ENCODE results near the gene C1QTNF9B. TPM values are rescaled to one million over a fixed set of nuclear protein-coding genes. Genes with fewer than 3 reads are reported as not detected.
"Not testable (repeated sequence)": the region's sequence is repeated elsewhere in the genome, so short reads cannot be mapped to it uniquely, and the experiment has no call there.

The C1QTNF9B gene
- total RNA-seq, 2 donors from 2014 or later: not detected

- H3K27ac Mint-ChIP-seq: not testable (repeated sequence)
Observed at GRCh38 chr13:23880493-23881401, 16.6 kb downstream of the C1QTNF9B start.

GRCh38 chr13:23877286-23877685 is 20.0 kb downstream of the C1QTNF9B start:
- Mint-ChIP-seq H3K27me3 (no peaks in the 10 kb centered on the region), H3K27ac (no peak overlapping the region), H3K4me1 (no peaks in the 10 kb centered on the region), H3K36me3 (ENCODE audit: low read depth) (peaks cover 14% of the 10 kb centered on the region), H3K9me3 (no peaks in the 10 kb centered on the region), H3K4me3 (no peak overlapping the region)
- ATAC-seq (replicated peaks): no peak

More at GRCh38 chr13:23880493-23881401, 16.6 kb downstream of the C1QTNF9B start:
- not testable (repeated sequence) for H3K9me3 Mint-ChIP-seq; ATAC-seq (replicated peaks); H3K4me3 Mint-ChIP-seq; H3K27me3 Mint-ChIP-seq; H3K4me1 Mint-ChIP-seq
- H3K36me3 Mint-ChIP-seq (ENCODE audit: low read depth): peaks cover 35% of the 10 kb centered on the region

GRCh38 chr13:23876265-23876664 is 21.0 kb downstream of the C1QTNF9B start:
- Mint-ChIP-seq H3K36me3 (ENCODE audit: low read depth) (peaks cover 14% of the 10 kb centered on the region), H3K9me3 (no peaks in the 10 kb centered on the region), H3K27ac (no peak overlapping the region)

GRCh38 chr13:23871616-23872220 is 25.6 kb downstream of the C1QTNF9B start:
- no peak overlapping the region for H3K4me3 Mint-ChIP-seq
- no peak for ATAC-seq (replicated peaks)
- H3K27ac Mint-ChIP-seq: no peak overlapping the region
- H3K27me3 Mint-ChIP-seq: no peaks in the 10 kb centered on the region
- no peaks in the 10 kb centered on the region for H3K9me3 Mint-ChIP-seq
- H3K4me1 Mint-ChIP-seq: no peaks in the 10 kb centered on the region
- no peaks in the 10 kb centered on the region for H3K36me3 Mint-ChIP-seq (ENCODE audit: low read depth)

More at GRCh38 chr13:23876265-23876664, 21.0 kb downstream of the C1QTNF9B start:
- Mint-ChIP-seq H3K4me1 (no peaks in the 10 kb centered on the region), H3K27me3 (no peaks in the 10 kb centered on the region), H3K4me3 (no peak overlapping the region)
- ATAC-seq (replicated peaks): no peak

GRCh38 chr13:23870356-23871140 is 26.8 kb downstream of the C1QTNF9B start:
- Mint-ChIP-seq H3K9me3 (no peaks in the 10 kb centered on the region), H3K36me3 (ENCODE audit: low read depth) (no peaks in the 10 kb centered on the region), H3K27ac (no peak overlapping the region), H3K4me3 (no peak overlapping the region), H3K4me1 (peaks cover 4% of the 10 kb centered on the region), H3K27me3 (no peaks in the 10 kb centered on the region)
- ATAC-seq (replicated peaks): no peak

GRCh38 chr13:23868521-23868920 is 28.8 kb downstream of the C1QTNF9B start:
- Mint-ChIP-seq H3K27ac (no peak overlapping the region), H3K36me3 (ENCODE audit: low read depth) (peaks cover 2% of the 10 kb centered on the region), H3K4me1 (peaks cover 4% of the 10 kb centered on the region), H3K9me3 (no peaks in the 10 kb centered on the region), H3K27me3 (no peaks in the 10 kb centered on the region), H3K4me3 (no peak overlapping the region)
- ATAC-seq (replicated peaks): no peak

- ATAC-seq (replicated peaks): no peak
- Mint-ChIP-seq H3K4me3 (no peak overlapping the region), H3K4me1 (peaks cover 4% of the 10 kb centered on the region), H3K27me3 (no peaks in the 10 kb centered on the region), H3K9me3 (no peaks in the 10 kb centered on the region), H3K36me3 (ENCODE audit: low read depth) (peaks cover 6% of the 10 kb centered on the region), H3K27ac (no peak overlapping the region)
Observed at GRCh38 chr13:23867027-23867491, 30.2 kb downstream of the C1QTNF9B start.

- peaks cover 8% of the 10 kb centered on the region for H3K36me3 Mint-ChIP-seq (ENCODE audit: low read depth)
- ATAC-seq (replicated peaks): no peak
- H3K9me3 Mint-ChIP-seq: no peaks in the 10 kb centered on the region
- H3K27me3 Mint-ChIP-seq: no peaks in the 10 kb centered on the region
- no peak overlapping the region for H3K4me3 Mint-ChIP-seq
- no peak overlapping the region for H3K27ac Mint-ChIP-seq
- H3K4me1 Mint-ChIP-seq: peaks cover 4% of the 10 kb centered on the region
Observed at GRCh38 chr13:23866420-23867026, 30.8 kb downstream of the C1QTNF9B start.

- Mint-ChIP-seq H3K36me3 (ENCODE audit: low read depth) (peaks cover 14% of the 10 kb centered on the region), H3K4me3 (no peak overlapping the region), H3K4me1 (peaks cover 4% of the 10 kb centered on the region), H3K27ac (peak overlapping the region; percentile 16), H3K9me3 (no peaks in the 10 kb centered on the region), H3K27me3 (no peaks in the 10 kb centered on the region)
- ATAC-seq (replicated peaks): no peak
Observed at GRCh38 chr13:23865906-23866305, 31.4 kb downstream of the C1QTNF9B start.

GRCh38 chr13:23865026-23865425 is 32.3 kb downstream of the C1QTNF9B start:
- no peak overlapping the region for H3K4me3 Mint-ChIP-seq
- no peaks in the 10 kb centered on the region for H3K27me3 Mint-ChIP-seq
- peaks cover 18% of the 10 kb centered on the region for H3K36me3 Mint-ChIP-seq (ENCODE audit: low read depth)
- H3K9me3 Mint-ChIP-seq: no peaks in the 10 kb centered on the region
- H3K4me1 Mint-ChIP-seq: peaks cover 4% of the 10 kb centered on the region
- no peak for ATAC-seq (replicated peaks)
- no peak overlapping the region for H3K27ac Mint-ChIP-seq

- H3K9me3 Mint-ChIP-seq: no peaks in the 10 kb centered on the region
- no peak overlapping the region for H3K27ac Mint-ChIP-seq
- no peaks in the 10 kb centered on the region for H3K27me3 Mint-ChIP-seq
- H3K36me3 Mint-ChIP-seq (ENCODE audit: low read depth): peaks cover 21% of the 10 kb centered on the region
- ATAC-seq (replicated peaks): no peak
- H3K4me1 Mint-ChIP-seq: peaks cover 4% of the 10 kb centered on the region
- no peak overlapping the region for H3K4me3 Mint-ChIP-seq
Observed at GRCh38 chr13:23861310-23861709, 36.0 kb downstream of the C1QTNF9B start.

- Mint-ChIP-seq H3K4me3 (no peak overlapping the region), H3K4me1 (no peaks in the 10 kb centered on the region), H3K9me3 (no peaks in the 10 kb centered on the region), H3K36me3 (ENCODE audit: low read depth) (peaks cover 24% of the 10 kb centered on the region), H3K27ac (no peak overlapping the region), H3K27me3 (no peaks in the 10 kb centered on the region)
- ATAC-seq (replicated peaks): no peak
Observed at GRCh38 chr13:23859904-23860303, 37.4 kb downstream of the C1QTNF9B start.

- peaks cover 24% of the 10 kb centered on the region for H3K36me3 Mint-ChIP-seq (ENCODE audit: low read depth)
- no peak overlapping the region for H3K27ac Mint-ChIP-seq
- no peak overlapping the region for H3K4me3 Mint-ChIP-seq
- no peaks in the 10 kb centered on the region for H3K9me3 Mint-ChIP-seq
- no peak for ATAC-seq (replicated peaks)
- H3K27me3 Mint-ChIP-seq: no peaks in the 10 kb centered on the region
- no peaks in the 10 kb centered on the region for H3K4me1 Mint-ChIP-seq
Observed at GRCh38 chr13:23859455-23859854, 37.8 kb downstream of the C1QTNF9B start.

GRCh38 chr13:23858546-23858945 is 38.8 kb downstream of the C1QTNF9B start:
- peaks cover 22% of the 10 kb centered on the region for H3K36me3 Mint-ChIP-seq (ENCODE audit: low read depth)
- H3K4me3 Mint-ChIP-seq: no peak overlapping the region
- H3K9me3 Mint-ChIP-seq: no peaks in the 10 kb centered on the region
- no peaks in the 10 kb centered on the region for H3K27me3 Mint-ChIP-seq
- no peaks in the 10 kb centered on the region for H3K4me1 Mint-ChIP-seq
- ATAC-seq (replicated peaks): no peak
- no peak overlapping the region for H3K27ac Mint-ChIP-seq

Measured in activated T-helper 17 cell treated with anti-CD3 and anti-CD28 coated beads, Interleukin-2, amount 50 U/mL, for 72 hours (primary cell).